ENCODE results near the gene GUCA2A.

GRCh38 chr1:42138586-42138985 lies 26.0 kb downstream of the GUCA2A start:
- TF ChIP-seq CTCF (IDR thresholded peaks at IDR 0.05; ENCODE audit: low read depth, low read length): no peak
- TF ChIP-seq POLR2A (IDR thresholded peaks at IDR 0.05; ENCODE audit: extremely low read depth, insufficient read length): no peak
- no peak for TF ChIP-seq MAX (IDR thresholded peaks at IDR 0.05; ENCODE audit: low read depth, low read length)

Measured in NB4 (cell line).